IPS-15b (cell line): ENCODE data around the gene WFDC5.
"Not testable (repeated sequence)": the region's sequence is repeated elsewhere in the genome, so short reads cannot be mapped to it uniquely, and the experiment has no call there.

Source experiments
- H3K27me3 ChIP-seq: one replicate; pipeline ENCODE4 v1.6.1; 2013; ENCODE audit warnings: low read length; ENCODE audit not compliant: control insufficient read depth, insufficient read depth
- H3K36me3 ChIP-seq: one replicate; pipeline ENCODE4 v1.6.1; 2013; ENCODE audit warnings: low read length; ENCODE audit not compliant: control insufficient read depth, insufficient read depth
- H3K4me1 ChIP-seq: one replicate; pipeline ENCODE4 v1.6.1; 2013; ENCODE audit warnings: mild to moderate bottlenecking, low read length; ENCODE audit not compliant: control insufficient read depth, insufficient read depth
- H3K4me3 ChIP-seq: one replicate; pipeline ENCODE4 v1.5.1; 2013; ENCODE audit warnings: low read depth, low read length
- H3K9ac ChIP-seq: one replicate; pipeline ENCODE4 v1.6.1; 2013; ENCODE audit warnings: low read depth, mild to moderate bottlenecking, low read length
- H3K9me3 ChIP-seq: one replicate; pipeline ENCODE4 v1.6.1; 2013; ENCODE audit warnings: mild to moderate bottlenecking, low read length; ENCODE audit not compliant: control insufficient read depth, insufficient read depth

WFDC5 gene

GRCh38 chr20:45064812-45065211 is 50.2 kb downstream of the WFDC5 start:
- no peaks in the 10 kb centered on the region for H3K36me3 ChIP-seq

GRCh38 chr20:45063107-45063506 is 51.9 kb downstream of the WFDC5 start:
- H3K9ac ChIP-seq, H3K9me3 ChIP-seq, H3K4me3 ChIP-seq, H3K36me3 ChIP-seq, H3K4me1 ChIP-seq, H3K27me3 ChIP-seq: not testable (repeated sequence)

More at GRCh38 chr20:45064812-45065211, 50.2 kb downstream of the WFDC5 start:
- Histone ChIP-seq H3K9ac (no peak overlapping the region), H3K4me1 (no peaks in the 10 kb centered on the region), H3K27me3 (no peaks in the 10 kb centered on the region), H3K9me3 (no peaks in the 10 kb centered on the region), H3K4me3 (no peak overlapping the region)

- Histone ChIP-seq H3K36me3 (peaks cover 3% of the 10 kb centered on the region), H3K9me3 (no peaks in the 10 kb centered on the region), H3K27me3 (no peaks in the 10 kb centered on the region), H3K4me3 (no peak overlapping the region), H3K4me1 (no peaks in the 10 kb centered on the region), H3K9ac (no peak overlapping the region)
These were observed 53.7 kb downstream of the WFDC5 start for GRCh38 chr20:45061244-45061643.

- Histone ChIP-seq H3K36me3 (peaks cover 3% of the 10 kb centered on the region), H3K27me3 (no peaks in the 10 kb centered on the region), H3K9ac (no peak overlapping the region), H3K9me3 (no peaks in the 10 kb centered on the region), H3K4me3 (no peak overlapping the region), H3K4me1 (no peaks in the 10 kb centered on the region)
These were observed 54.7 kb downstream of the WFDC5 start for GRCh38 chr20:45060294-45060693.
